ENCODE results near the gene SPATC1L.

Gene SPATC1L

DNA sequence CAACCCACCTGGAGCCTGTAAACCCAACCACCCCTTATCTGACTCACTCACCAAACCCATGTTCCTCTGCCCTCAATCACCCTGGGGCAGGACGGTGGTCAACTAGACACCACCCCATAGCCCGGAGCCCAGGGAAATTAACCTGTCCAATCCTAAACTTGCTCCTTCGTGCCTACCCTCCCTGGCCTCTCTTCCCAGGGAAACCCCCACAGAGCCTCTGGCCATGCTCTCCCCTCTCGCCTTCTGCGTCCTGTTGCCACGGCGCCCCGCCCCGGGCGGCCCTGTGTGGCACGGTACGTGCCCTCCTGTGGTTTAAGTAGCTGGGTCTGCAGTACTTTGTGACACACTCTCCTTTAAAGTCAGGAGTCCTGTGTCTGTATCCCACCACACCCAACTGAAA, 24.9 kb downstream of the SPATC1L start:
- DNase-seq (ENCODE audit: low spot score): no peak
- TF ChIP-seq, protein P1, sequence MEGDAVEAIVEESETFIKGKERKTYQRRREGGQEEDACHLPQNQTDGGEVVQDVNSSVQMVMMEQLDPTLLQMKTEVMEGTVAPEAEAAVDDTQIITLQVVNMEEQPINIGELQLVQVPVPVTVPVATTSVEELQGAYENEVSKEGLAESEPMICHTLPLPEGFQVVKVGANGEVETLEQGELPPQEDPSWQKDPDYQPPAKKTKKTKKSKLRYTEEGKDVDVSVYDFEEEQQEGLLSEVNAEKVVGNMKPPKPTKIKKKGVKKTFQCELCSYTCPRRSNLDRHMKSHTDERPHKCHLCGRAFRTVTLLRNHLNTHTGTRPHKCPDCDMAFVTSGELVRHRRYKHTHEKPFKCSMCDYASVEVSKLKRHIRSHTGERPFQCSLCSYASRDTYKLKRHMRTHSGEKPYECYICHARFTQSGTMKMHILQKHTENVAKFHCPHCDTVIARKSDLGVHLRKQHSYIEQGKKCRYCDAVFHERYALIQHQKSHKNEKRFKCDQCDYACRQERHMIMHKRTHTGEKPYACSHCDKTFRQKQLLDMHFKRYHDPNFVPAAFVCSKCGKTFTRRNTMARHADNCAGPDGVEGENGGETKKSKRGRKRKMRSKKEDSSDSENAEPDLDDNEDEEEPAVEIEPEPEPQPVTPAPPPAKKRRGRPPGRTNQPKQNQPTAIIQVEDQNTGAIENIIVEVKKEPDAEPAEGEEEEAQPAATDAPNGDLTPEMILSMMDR (IDR thresholded peaks at IDR 0.05; ENCODE audit: extremely low read depth, missing control alignments): no peak

DNA sequence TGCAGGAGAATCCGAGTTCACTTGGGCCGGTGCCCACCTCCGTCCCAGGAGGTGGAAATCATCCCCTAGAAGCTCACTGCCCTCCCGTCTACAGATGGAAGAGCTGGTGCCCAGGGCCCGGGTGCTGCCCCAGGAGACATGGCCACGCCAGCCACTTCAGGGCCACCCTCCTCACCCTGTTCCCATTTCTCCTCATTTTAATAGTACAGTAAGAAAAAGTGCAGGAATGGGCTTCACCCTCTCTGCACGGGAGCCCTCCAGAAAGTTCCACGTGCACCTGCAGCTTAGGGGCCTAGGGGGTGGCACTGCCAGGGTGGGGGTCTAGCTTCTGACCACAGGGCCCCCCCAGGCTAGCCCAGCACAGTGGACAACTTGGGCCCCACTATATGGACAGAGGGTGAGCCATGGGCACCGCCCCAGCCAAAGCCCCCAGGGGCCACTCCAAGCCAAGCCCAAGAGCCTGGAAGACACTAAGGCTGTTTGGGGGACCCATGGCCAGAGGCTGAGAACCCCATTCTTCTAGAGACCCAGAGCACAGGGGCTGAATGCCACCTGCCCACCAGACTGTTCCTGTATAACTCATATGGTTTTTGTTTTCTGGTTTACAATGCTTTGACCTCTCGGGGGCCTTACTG, 25.5 kb downstream of the SPATC1L start:
- DNase-seq (ENCODE audit: low spot score): no peak
- TF ChIP-seq, protein P1 (IDR thresholded peaks at IDR 0.05; ENCODE audit: extremely low read depth, missing control alignments): no peak

DNA sequence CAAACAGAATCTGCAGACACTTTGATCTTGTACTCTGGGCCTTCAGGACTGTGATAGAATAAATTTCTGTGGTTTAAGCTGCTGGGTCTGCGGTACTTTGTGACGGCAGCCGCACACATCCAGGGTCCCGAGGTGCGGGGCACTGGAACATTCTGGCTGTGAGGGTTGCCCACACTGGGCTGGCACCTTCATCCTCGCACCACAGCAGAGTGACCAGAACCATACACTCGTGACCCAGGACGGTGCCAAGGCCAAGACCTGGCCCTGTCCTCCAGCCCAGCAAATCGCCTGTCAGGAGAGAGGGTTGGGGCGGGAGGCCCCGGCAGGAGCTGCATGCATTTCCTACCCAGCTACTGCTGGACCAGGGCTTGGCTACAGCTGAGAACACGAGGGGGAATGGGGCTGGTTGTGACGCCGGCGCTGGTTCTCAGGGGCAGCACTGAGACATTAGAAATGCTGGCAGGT, 26.2 kb downstream of the SPATC1L start:
- DNase-seq (ENCODE audit: low spot score): no peak
- TF ChIP-seq, protein P1 (IDR thresholded peaks at IDR 0.05; ENCODE audit: extremely low read depth, missing control alignments): no peak

DNA sequence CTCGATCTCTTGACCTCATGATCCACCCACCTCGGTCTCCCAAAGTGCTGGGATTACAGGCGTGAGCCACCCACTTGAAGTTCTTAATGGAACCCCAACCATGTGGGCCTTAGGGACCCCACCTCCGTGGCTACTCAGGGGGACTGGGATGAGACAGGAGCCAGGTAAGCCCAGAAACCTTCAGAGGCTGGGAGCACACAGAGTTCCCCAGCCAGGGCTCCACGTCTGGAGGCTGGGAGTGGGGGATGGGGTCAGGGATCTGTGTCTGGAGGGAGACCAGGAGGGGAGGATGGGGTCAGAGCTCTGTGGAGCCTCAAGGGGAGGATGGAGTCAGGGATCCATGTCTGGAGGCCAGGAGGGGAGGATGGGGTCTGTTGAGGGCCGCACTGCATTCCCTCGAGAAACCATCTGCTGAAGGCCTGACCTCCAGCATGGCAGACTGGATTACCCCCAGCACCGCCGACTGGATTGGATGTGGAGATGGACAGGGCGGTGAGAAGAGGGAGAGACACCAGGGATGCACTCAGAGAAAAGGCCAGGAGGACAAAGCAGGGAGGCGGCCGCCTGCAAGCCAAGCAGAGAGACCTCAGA, 26.8 kb downstream of the SPATC1L start:
- DNase-seq (ENCODE audit: low spot score): no peak

DNA sequence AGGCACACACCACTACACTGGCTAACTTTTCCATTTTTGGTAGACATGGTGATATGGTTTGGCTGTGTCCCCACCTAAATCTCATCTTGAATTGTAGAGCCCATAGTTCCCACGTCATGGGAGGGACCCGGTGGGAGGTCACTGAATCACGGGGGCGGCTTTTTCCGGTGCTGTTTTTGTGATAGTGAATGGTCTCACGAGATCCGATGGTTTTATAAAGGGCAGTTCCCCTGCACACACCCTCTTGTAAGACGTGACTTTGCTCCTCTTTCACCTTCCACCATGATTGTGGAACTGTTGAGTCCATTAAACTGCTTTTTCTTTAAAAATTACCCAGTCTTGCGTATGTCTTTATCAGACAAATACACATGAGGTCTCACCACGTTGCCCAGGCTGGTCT, 27.6 kb downstream of the SPATC1L start:
- no peak for DNase-seq (ENCODE audit: low spot score)

More for the DNA sequence above, 26.8 kb downstream of the SPATC1L start:
- TF ChIP-seq, protein P1 (IDR thresholded peaks at IDR 0.05; ENCODE audit: extremely low read depth, missing control alignments): no peak

DNA sequence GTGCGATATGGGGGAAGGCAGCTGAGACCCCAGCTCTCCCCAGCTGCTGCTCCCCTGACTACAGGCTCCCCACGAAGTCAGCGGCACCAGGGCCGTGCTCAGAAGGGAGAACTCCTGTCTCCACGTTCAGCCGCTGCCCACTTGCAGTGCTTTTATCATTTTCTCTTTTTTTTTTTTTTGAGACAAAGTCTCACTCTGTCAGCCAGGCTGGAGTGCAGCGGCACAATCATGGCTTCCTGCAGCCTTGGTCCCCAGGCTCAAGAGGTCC, 27.9 kb downstream of the SPATC1L start:
- DNase-seq (ENCODE audit: low spot score): no peak
- TF ChIP-seq, protein P1 (IDR thresholded peaks at IDR 0.05; ENCODE audit: extremely low read depth, missing control alignments): no peak

More for the DNA sequence above, 27.6 kb downstream of the SPATC1L start:
- TF ChIP-seq, protein P1 (IDR thresholded peaks at IDR 0.05; ENCODE audit: extremely low read depth, missing control alignments): no peak

DNA sequence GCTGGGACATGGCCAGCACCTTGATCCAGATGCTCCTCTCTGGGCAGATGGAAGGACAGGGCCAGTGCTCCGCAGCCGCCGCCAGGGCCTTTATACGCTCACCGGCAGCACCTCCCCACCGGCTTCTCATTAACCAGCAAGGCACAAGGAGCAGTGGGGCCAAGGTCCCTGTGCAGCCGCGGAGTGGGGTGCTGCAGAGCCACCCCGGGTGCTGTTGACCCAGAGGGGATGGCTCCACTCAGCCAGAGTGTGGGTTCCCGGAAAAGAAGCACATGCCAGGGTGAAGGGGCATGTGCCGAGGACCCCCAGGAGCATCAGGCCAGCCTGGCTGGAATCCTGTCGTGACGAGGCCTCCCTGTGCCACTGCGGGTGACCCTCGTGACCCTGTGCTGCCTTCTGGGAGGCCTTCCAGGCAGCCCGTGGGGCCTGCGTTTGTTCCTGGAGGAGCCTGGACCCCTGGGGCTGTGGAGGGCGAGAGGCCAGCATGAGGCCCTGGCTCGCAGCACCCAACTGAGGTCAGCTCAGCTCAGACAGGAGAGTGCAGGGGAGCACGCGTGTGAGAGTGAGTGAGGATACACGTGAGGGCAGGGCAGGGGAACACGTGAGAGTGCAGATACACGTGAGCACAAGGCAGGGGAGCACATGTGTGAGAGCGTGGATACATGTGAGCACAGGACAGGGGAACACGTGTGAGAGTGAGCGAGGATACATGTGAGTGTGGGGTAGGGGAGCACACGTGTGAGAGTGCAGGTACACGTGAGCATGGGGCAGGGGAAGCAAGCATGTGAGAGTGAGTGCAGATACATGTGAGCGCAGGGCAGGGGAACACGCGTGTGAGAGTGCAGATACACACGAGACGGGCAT, 28.5 kb downstream of the SPATC1L start, which contains the start of gene FTCD:
Gene FTCD, minus strand, starts transcription at position 66 of the 864 bp plus-strand sequence. Its CDS starts 56 bp downstream, at position 10.
- TF ChIP-seq, protein P1 (IDR thresholded peaks at IDR 0.05; ENCODE audit: extremely low read depth, missing control alignments): no peak
- DNase-seq (ENCODE audit: low spot score): no peak
